Measurements from ENCODE around the gene NCLN.
A peak's percentile ranks its signal among the peaks of the same experiment; 100 is the strongest.
"Not testable (repeated sequence)": the region's sequence is repeated elsewhere in the genome, so short reads cannot be mapped to it uniquely, and the experiment has no call there.

The NCLN gene

DNA sequence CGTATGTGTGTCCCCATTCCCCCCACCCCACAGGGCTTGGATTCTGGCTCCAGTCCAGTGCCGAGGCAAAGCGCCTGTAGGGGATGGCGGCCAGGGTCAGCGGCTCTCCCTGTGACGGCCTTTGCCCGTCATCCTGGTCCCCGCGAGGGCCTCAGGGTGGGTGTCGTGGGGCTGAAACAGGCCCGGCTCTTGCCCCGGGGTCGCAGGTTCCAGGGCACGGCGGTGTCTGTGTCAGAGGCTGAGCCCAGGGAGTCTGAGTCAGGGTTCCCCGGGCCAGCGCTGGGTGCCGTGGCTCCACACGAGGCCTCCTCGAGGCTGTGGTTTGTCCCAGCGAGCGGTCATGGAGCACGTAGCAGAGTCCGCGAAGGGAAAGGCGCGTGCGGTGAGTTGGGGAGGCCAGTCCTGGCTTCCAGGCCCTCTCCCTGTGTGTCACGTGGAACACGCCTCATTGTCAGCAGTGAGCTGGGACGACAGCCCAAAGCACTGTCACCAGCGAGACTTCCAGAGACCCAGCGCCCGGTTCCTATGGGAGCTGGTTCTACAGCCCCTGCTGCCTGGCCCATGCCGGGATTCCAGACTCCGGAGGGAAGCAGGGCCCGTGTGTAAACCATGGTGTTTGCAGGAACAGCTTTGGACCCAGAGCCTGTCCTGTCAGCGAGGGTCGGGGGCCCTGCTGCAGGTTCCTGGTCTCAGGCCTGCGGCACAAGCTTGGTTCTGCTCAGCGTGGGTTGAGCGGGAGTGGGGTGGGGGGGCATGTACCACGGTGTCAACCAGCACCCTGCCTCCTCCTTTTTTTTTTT is 13.4 kb downstream of the NCLN start:
- no peak for DNase-seq (ENCODE audit: low read depth in 2 of 2)

- no peak for DNase-seq (ENCODE audit: low read depth in 2 of 2)
These were observed 15.5 kb downstream of the NCLN start for GRCh38 chr19:3201072-3201700.

- no peak for DNase-seq (ENCODE audit: low read depth in 2 of 2)
These were observed 16.2 kb downstream of the NCLN start for GRCh38 chr19:3201911-3202310.

DNA sequence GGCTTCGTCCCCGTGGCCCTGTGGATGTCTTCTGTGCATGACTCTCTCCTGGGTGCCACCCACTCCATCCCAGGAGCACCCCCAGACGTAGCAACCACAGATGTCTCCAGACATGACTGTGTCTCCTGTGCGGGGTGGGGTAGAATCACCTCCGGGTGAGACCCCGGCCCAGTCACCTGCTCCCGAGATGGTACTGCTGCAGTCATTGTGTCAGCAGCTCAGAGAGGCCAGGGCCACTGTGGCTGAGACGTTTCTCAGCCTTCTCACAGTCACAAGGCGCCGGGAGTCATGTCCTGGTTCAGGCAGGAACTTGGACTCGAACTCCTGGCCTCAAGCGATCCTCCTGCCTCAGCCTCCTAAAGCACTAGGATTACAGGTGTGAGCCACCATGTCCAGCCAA is 16.6 kb downstream of the NCLN start:
- no peak for DNase-seq (ENCODE audit: low read depth in 2 of 2)

- DNase-seq (ENCODE audit: low read depth in 2 of 2): not testable (repeated sequence)
These were observed 17.2 kb downstream of the NCLN start for GRCh38 chr19:3202895-3203294.

DNA sequence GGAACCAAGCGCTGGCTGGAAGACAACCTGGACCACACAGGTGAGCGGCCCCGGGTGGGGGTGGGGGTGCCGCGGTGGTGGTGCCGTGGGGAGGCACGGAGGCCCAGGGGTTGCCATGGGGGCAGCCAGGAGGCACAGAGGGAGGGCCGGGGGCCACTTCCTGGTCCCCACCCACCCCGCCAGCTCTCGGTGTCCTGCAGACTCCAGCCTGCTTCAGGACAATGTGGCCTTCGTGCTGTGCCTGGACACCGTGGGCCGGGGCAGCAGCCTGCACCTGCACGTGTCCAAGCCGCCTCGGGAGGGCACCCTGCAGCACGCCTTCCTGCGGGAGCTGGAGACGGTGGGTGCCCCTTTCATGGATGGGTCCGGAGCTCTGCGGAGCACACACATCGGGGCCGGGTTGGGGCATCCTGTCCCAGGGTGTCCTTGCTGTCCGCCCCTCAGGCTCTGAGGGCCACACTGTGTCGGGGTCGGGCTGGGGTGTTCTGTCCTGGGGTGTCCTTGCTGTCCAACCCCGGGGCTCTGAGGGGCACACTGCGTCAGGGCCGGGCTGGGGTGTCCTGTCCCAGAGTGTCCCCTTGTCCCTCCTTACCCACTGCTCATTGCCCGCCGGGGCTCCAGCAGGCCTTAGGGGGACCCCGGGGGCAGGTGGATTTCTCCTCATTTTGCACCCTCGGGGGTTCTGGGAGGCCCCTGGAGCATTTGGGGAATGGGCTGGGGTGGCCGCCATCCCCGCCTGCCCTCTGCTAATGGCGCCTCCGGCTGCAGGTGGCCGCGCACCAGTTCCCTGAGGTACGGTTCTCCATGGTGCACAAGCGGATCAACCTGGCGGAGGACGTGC is 18.3 kb downstream of the NCLN start:
- DNase-seq (ENCODE audit: low read depth in 2 of 2): no peak

- DNase-seq (ENCODE audit: low read depth in 2 of 2): no peak
These were observed 19.0 kb downstream of the NCLN start for GRCh38 chr19:3204646-3205275.

GRCh38 chr19:3206216-3206953 is 20.7 kb downstream of the NCLN start:
- DNase-seq (ENCODE audit: low read depth in 2 of 2): no peak

DNA sequence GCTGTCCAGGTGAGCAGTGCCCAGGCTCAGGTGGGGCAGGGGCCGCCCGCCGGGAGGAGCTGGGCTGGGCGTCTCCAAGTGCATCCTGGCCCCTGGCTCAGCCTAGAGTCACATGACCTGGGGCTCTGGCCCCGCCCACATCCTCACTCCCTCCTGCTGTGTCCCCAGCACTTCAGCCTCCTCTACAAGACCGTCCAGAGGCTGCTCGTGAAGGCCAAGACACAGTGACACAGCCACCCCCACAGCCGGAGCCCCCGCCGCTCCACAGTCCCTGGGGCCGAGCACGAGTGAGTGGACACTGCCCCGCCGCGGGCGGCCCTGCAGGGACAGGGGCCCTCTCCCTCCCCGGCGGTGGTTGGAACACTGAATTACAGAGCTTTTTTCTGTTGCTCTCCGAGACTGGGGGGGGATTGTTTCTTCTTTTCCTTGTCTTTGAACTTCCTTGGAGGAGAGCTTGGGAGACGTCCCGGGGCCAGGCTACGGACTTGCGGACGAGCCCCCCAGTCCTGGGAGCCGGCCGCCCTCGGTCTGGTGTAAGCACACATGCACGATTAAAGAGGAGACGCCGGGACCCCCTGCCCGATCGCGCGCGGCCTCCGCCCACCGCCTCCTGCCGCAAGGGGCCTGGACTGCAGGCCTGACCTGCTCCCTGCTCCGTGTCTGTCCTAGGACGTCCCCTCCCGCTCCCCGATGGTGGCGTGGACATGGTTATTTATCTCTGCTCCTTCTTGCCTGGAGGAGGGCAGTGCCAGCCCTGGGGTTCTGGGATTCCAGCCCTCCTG is 21.9 kb downstream of the NCLN start:
- no peak for DNase-seq (ENCODE audit: low read depth in 2 of 2)

- DNase-seq (ENCODE audit: low read depth in 2 of 2): no peak
These were observed 22.8 kb downstream of the NCLN start for GRCh38 chr19:3208317-3209207.

- peak; percentile 27 to 51 for DNase-seq (ENCODE audit: low read depth in 2 of 2)
These were observed 24.8 kb downstream of the NCLN start for GRCh38 chr19:3210347-3211017.

GRCh38 chr19:3211191-3211590 is 25.5 kb downstream of the NCLN start:
- DNase-seq (ENCODE audit: low read depth in 2 of 2): no peak

DNA sequence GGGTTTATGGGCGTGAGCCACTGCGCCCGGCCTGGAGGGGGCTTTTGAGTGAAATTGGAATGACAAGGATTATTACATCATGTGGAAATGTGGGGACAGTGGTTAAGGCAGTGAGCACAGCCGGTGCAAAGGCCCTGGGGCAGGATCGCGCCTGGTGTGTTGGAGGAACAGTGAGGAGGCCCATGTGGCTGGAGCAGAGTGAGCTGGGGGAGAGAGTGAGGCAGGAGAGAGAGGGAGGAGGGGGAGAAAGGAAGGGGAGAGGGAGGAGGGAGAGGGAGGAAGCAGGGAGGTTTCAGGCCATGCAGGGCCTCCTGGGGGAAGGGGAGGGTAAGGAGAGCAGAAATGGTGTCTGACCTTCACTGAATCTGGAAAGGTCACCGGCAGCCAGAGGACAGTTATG is 27.4 kb downstream of the NCLN start:
- DNase-seq (ENCODE audit: low read depth in 2 of 2): no peak

GRCh38 chr19:3216874-3217273 is 31.1 kb downstream of the NCLN start:
- no peak for DNase-seq (ENCODE audit: low read depth in 2 of 2)

GRCh38 chr19:3220576-3220975 is 34.8 kb downstream of the NCLN start:
- DNase-seq (ENCODE audit: low read depth in 2 of 2): no peak

DNA sequence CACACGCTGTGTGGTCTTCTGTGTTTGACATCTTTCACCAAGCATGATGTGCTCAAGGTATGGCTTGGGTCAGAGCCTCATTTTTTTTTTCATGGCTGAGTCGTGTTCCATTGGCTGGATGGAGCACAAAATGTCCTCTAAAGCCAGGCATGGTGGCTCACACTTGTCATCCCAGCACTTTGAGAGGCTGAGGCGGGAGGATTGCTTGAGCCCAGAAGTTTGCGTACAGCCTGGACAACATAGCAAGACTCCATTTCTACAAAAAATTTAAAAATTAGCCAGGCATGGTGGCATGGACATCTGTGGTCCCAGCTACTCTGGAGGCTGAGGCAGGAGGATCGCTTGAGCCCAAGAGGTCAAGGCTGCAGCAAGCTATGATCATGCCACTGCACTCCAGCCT is 35.8 kb downstream of the NCLN start:
- not testable (repeated sequence) for DNase-seq (ENCODE audit: low read depth in 2 of 2)

DNA sequence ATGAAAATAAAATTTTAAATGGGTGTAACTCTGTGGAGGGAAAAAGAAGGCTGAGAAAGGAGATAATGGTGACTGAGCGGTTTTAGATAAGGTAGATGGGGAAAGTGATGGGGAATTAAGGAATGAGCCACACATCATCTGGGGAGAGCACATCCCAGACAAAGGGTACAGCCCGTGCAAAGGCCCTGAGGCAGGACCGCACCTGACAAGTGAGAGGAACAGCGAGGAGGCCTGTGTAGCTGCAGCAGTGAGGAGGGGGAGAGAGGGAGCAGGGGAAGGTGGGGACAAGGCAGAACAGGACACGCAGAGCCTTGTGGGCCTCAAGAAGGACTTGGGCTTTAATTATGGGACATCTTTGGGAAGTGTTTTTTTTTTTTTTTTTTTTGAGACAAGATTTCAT is 37.0 kb downstream of the NCLN start:
- DNase-seq (ENCODE audit: low read depth in 2 of 2): no peak

GRCh38 chr19:3224346-3225168 is 38.8 kb downstream of the NCLN start, which contains the start of gene CELF5:
Gene CELF5, plus strand, starts transcription at chr19:3224661. Its CDS starts 79 bp downstream, at chr19:3224740.
- peak; percentile 20 to 31 for DNase-seq (ENCODE audit: low read depth in 2 of 2)
